ENCODE measurements around the gene CLIC5.

The CLIC5 gene

DNA sequence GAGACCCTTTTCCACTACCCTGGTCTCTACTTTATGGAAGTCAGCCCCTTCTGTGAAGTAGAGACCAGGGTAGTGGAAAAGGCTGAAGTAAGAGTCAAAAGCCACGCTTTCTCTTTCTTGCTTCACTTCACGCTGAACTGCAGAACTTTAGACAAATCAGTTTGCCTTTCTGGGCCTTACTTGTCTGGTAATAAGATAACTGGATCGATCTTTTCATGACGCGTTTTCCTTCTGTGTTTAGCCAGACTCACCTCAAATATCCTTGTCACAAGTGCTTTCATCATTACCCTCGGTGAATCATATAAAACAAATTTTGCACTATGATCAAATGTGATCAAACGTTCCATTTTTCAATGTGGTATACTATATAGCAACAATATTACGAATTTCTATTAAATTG is 170.7 kb downstream of the CLIC5 start:
- Histone ChIP-seq H3K9me2 (replicated peaks; ENCODE audit: low read depth, low read length) (no peaks in the 10 kb centered on the region), H3K79me2 (ENCODE audit: insufficient read depth, low read length) (no peaks in the 10 kb centered on the region), H3K4me1 (ENCODE audit: insufficient read depth, low read length, poor library complexity, severe bottlenecking) (peaks cover 5% of the 10 kb centered on the region), H3F3A (ENCODE audit: low read depth) (no peaks in the 10 kb centered on the region), H3K36me3 (ENCODE audit: insufficient read depth, low read length) (no peaks in the 10 kb centered on the region), H3K9me3 (ENCODE audit: insufficient read depth, low read depth, low read length) (no peaks in the 10 kb centered on the region), H3K27me3 (ENCODE audit: insufficient read depth, low read length, poor library complexity, severe bottlenecking) (no peaks in the 10 kb centered on the region), H3K4me3 (ENCODE audit: low read length, poor library complexity, severe bottlenecking) (no peak overlapping the region), H4K20me1 (ENCODE audit: insufficient read depth, low read length, poor library complexity, severe bottlenecking) (no peaks in the 10 kb centered on the region), H2AFZ (ENCODE audit: low read length) (no peak overlapping the region), H3K4me2 (ENCODE audit: low read depth, low read length, poor library complexity, severe bottlenecking) (no peak overlapping the region), H3K9ac (ENCODE audit: low read depth, low read length, poor library complexity, severe bottlenecking) (no peak overlapping the region)
- TF ChIP-seq EZH2phosphoT487 (IDR thresholded peaks at IDR 0.05; ENCODE audit: borderline replicate concordance): no peak
- TF ChIP-seq, protein P1, sequence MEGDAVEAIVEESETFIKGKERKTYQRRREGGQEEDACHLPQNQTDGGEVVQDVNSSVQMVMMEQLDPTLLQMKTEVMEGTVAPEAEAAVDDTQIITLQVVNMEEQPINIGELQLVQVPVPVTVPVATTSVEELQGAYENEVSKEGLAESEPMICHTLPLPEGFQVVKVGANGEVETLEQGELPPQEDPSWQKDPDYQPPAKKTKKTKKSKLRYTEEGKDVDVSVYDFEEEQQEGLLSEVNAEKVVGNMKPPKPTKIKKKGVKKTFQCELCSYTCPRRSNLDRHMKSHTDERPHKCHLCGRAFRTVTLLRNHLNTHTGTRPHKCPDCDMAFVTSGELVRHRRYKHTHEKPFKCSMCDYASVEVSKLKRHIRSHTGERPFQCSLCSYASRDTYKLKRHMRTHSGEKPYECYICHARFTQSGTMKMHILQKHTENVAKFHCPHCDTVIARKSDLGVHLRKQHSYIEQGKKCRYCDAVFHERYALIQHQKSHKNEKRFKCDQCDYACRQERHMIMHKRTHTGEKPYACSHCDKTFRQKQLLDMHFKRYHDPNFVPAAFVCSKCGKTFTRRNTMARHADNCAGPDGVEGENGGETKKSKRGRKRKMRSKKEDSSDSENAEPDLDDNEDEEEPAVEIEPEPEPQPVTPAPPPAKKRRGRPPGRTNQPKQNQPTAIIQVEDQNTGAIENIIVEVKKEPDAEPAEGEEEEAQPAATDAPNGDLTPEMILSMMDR (conservative IDR thresholded peaks at IDR 0.05; ENCODE audit: low read length): no peak

DNA sequence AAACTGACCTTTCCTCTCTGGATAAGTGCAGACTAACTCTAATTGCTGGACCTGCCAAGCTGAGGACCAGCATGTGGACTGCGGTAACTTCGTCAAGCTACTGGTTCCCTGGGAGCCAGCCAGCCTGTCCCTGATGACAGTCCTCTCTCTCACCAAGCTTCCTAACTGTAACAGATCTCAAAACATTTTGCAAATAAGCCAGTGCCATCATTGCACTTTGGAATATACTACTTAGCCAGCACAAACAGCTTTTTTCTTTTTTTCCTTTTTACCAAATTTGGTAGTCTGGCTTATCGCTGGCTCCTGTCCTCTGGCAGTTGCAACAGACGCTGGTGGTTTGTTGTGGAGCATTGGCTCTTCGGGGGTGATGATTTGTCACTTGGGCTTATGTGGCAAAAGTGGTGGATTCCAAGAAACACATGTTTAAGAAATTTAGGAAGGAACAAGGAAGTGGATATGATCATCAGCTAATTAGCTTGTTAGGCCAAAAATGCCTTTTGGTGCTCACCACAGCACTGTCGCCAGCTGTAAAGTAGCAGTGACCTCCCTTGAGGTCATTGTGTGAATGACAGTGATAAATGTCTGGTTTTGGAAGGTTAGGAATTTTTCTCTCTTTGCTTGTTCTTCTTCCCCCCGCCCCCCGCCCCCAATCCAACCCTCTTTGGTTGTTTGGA is 171.7 kb downstream of the CLIC5 start:
- Histone ChIP-seq H3K4me3 (ENCODE audit: low read length, poor library complexity, severe bottlenecking) (no peak overlapping the region), H2AFZ (ENCODE audit: low read length) (no peak overlapping the region), H3K79me2 (ENCODE audit: insufficient read depth, low read length) (no peaks in the 10 kb centered on the region), H3K9ac (ENCODE audit: low read depth, low read length, poor library complexity, severe bottlenecking) (no peak overlapping the region), H3K27me3 (ENCODE audit: insufficient read depth, low read length, poor library complexity, severe bottlenecking) (no peaks in the 10 kb centered on the region), H3F3A (ENCODE audit: low read depth) (no peaks in the 10 kb centered on the region), H3K9me2 (replicated peaks; ENCODE audit: low read depth, low read length) (no peaks in the 10 kb centered on the region), H3K9me3 (ENCODE audit: insufficient read depth, low read depth, low read length) (no peaks in the 10 kb centered on the region), H3K4me2 (ENCODE audit: low read depth, low read length, poor library complexity, severe bottlenecking) (no peak overlapping the region), H3K4me1 (ENCODE audit: insufficient read depth, low read length, poor library complexity, severe bottlenecking) (peaks cover 5% of the 10 kb centered on the region), H3K36me3 (ENCODE audit: insufficient read depth, low read length) (no peaks in the 10 kb centered on the region), H4K20me1 (ENCODE audit: insufficient read depth, low read length, poor library complexity, severe bottlenecking) (no peaks in the 10 kb centered on the region)
- TF ChIP-seq EZH2phosphoT487 (IDR thresholded peaks at IDR 0.05; ENCODE audit: borderline replicate concordance): no peak
- TF ChIP-seq, protein P1 (conservative IDR thresholded peaks at IDR 0.05; ENCODE audit: low read length): no peak

DNA sequence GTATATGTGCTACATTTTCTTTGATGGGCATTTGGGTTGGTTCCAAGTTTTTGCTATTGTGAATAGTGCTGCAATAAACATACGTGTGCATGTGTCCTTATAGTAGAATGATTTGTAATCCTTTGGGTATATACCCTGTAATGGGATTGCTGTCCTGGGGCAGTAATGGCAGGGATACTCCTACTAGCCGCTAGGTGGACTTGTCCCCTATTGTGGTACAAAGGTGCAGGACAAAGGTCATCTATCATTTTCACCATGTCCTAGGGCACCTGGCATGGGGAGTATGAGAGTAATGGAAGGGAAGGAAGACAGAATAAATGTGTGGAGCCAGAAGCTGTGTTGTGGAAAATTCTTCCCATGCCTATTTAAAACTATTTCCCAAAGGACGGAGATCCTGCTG is 174.6 kb downstream of the CLIC5 start:
- Histone ChIP-seq H3F3A (ENCODE audit: low read depth) (no peaks in the 10 kb centered on the region), H3K9ac (ENCODE audit: low read depth, low read length, poor library complexity, severe bottlenecking) (no peak overlapping the region), H3K79me2 (ENCODE audit: insufficient read depth, low read length) (no peaks in the 10 kb centered on the region), H4K20me1 (ENCODE audit: insufficient read depth, low read length, poor library complexity, severe bottlenecking) (no peaks in the 10 kb centered on the region), H3K4me2 (ENCODE audit: low read depth, low read length, poor library complexity, severe bottlenecking) (no peak overlapping the region), H3K4me3 (ENCODE audit: low read length, poor library complexity, severe bottlenecking) (no peak overlapping the region), H2AFZ (ENCODE audit: low read length) (no peak overlapping the region), H3K27me3 (ENCODE audit: insufficient read depth, low read length, poor library complexity, severe bottlenecking) (no peaks in the 10 kb centered on the region), H3K9me2 (replicated peaks; ENCODE audit: low read depth, low read length) (no peaks in the 10 kb centered on the region), H3K36me3 (ENCODE audit: insufficient read depth, low read length) (no peaks in the 10 kb centered on the region), H3K9me3 (ENCODE audit: insufficient read depth, low read depth, low read length) (no peaks in the 10 kb centered on the region), H3K4me1 (ENCODE audit: insufficient read depth, low read length, poor library complexity, severe bottlenecking) (peaks cover 32% of the 10 kb centered on the region)
- no peak for TF ChIP-seq EZH2phosphoT487 (IDR thresholded peaks at IDR 0.05; ENCODE audit: borderline replicate concordance)
- TF ChIP-seq, protein P1 (conservative IDR thresholded peaks at IDR 0.05; ENCODE audit: low read length): no peak
